ENCODE results near the gene PCAT7. TPM values are rescaled to one million over a fixed set of nuclear protein-coding genes. Genes with fewer than 3 reads are reported as not detected.

Gene PCAT7
- total RNA-seq, 1 experiment from 2014 or later = not detected

DNA sequence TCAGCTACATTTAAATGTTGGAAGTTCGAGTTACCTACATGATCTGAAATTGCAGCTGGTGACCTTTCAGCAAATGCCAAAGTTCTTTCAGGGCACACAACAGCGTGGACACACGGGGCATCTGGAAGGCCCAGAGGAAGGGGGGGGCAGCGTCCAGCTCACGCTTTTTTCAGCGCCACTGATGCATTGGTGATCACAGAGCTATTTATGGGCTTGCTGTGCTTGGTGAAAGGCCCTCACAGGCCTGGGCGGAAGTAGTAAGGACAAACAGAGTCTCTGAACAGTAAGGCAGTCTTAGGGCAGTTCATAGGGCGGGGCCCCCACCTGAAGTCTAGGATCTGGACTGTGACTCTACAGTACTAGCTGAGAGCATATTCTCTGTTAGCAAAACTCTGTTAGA, 45.4 kb downstream of the PCAT7 start:
- H3K79me2 ChIP-seq (ENCODE audit: low read length) = no peaks in the 10 kb centered on the region
- no peak overlapping the region for H3K4me2 ChIP-seq (ENCODE audit: low read depth, low read length, poor library complexity, severe bottlenecking)
- no peak overlapping the region for H3K9ac ChIP-seq (ENCODE audit: low read length)
- no peak overlapping the region for H2AFZ ChIP-seq (ENCODE audit: low read length)
- H3K4me1 ChIP-seq (ENCODE audit: low read length) = peaks cover 3% of the 10 kb centered on the region
- no peaks in the 10 kb centered on the region for H3K9me2 ChIP-seq (replicated peaks; ENCODE audit: insufficient read depth, low read length)
- H4K20me1 ChIP-seq (ENCODE audit: insufficient read depth, low read depth, low read length) = no peaks in the 10 kb centered on the region
- no peaks in the 10 kb centered on the region for H3K36me3 ChIP-seq (ENCODE audit: insufficient read depth, low read length)
- no peak for DNase-seq
- H3K27ac ChIP-seq (ENCODE audit: low read length) = no peak overlapping the region
- no peak overlapping the region for H3K4me3 ChIP-seq (ENCODE audit: low read length)
- H3K27me3 ChIP-seq (ENCODE audit: low read length) = no peaks in the 10 kb centered on the region
- no peaks in the 10 kb centered on the region for H3K9me3 ChIP-seq (ENCODE audit: low read length)

- H3K27me3 ChIP-seq (ENCODE audit: low read length) = no peaks in the 10 kb centered on the region
- H3K36me3 ChIP-seq (ENCODE audit: insufficient read depth, low read length) = no peaks in the 10 kb centered on the region
- no peak overlapping the region for H2AFZ ChIP-seq (ENCODE audit: low read length)
- no peaks in the 10 kb centered on the region for H3K9me3 ChIP-seq (ENCODE audit: low read length)
- H3K4me1 ChIP-seq (ENCODE audit: low read length) = peaks cover 3% of the 10 kb centered on the region
- no peak overlapping the region for H3K27ac ChIP-seq (ENCODE audit: low read length)
- H3K4me3 ChIP-seq (ENCODE audit: low read length) = no peak overlapping the region
- no peaks in the 10 kb centered on the region for H3K79me2 ChIP-seq (ENCODE audit: low read length)
- no peaks in the 10 kb centered on the region for H4K20me1 ChIP-seq (ENCODE audit: insufficient read depth, low read depth, low read length)
- H3K4me2 ChIP-seq (ENCODE audit: low read depth, low read length, poor library complexity, severe bottlenecking) = no peak overlapping the region
- H3K9me2 ChIP-seq (replicated peaks; ENCODE audit: insufficient read depth, low read length) = no peaks in the 10 kb centered on the region
- H3K9ac ChIP-seq (ENCODE audit: low read length) = no peak overlapping the region
- no peak for DNase-seq
These were observed 45.8 kb downstream of the PCAT7 start for GRCh38 chr9:94600715-94601114.

GRCh38 chr9:94602666-94603065, 47.8 kb downstream of the PCAT7 start:
- H3K9me2 ChIP-seq (replicated peaks; ENCODE audit: insufficient read depth, low read length) = no peaks in the 10 kb centered on the region
- H3K9ac ChIP-seq (ENCODE audit: low read length) = no peak overlapping the region
- no peaks in the 10 kb centered on the region for H4K20me1 ChIP-seq (ENCODE audit: insufficient read depth, low read depth, low read length)
- H3K4me1 ChIP-seq (ENCODE audit: low read length) = peaks cover 3% of the 10 kb centered on the region
- no peaks in the 10 kb centered on the region for H3K36me3 ChIP-seq (ENCODE audit: insufficient read depth, low read length)
- no peak overlapping the region for H3K4me3 ChIP-seq (ENCODE audit: low read length)
- no peak overlapping the region for H3K27ac ChIP-seq (ENCODE audit: low read length)
- no peaks in the 10 kb centered on the region for H3K9me3 ChIP-seq (ENCODE audit: low read length)
- no peaks in the 10 kb centered on the region for H3K79me2 ChIP-seq (ENCODE audit: low read length)
- H2AFZ ChIP-seq (ENCODE audit: low read length) = no peak overlapping the region
- no peak overlapping the region for H3K4me2 ChIP-seq (ENCODE audit: low read depth, low read length, poor library complexity, severe bottlenecking)
- no peaks in the 10 kb centered on the region for H3K27me3 ChIP-seq (ENCODE audit: low read length)
- no peak for DNase-seq

GRCh38 chr9:94603259-94604160, 48.6 kb downstream of the PCAT7 start:
- Histone ChIP-seq H3K36me3 (ENCODE audit: insufficient read depth, low read length) (no peaks in the 10 kb centered on the region), H3K27ac (ENCODE audit: low read length) (no peak overlapping the region), H3K4me3 (ENCODE audit: low read length) (no peak overlapping the region), H3K9me2 (replicated peaks; ENCODE audit: insufficient read depth, low read length) (no peaks in the 10 kb centered on the region), H4K20me1 (ENCODE audit: insufficient read depth, low read depth, low read length) (no peaks in the 10 kb centered on the region), H3K79me2 (ENCODE audit: low read length) (no peaks in the 10 kb centered on the region), H3K9ac (ENCODE audit: low read length) (no peak overlapping the region), H3K4me2 (ENCODE audit: low read depth, low read length, poor library complexity, severe bottlenecking) (no peak overlapping the region), H3K4me1 (ENCODE audit: low read length) (peaks cover 3% of the 10 kb centered on the region), H3K9me3 (ENCODE audit: low read length) (no peaks in the 10 kb centered on the region), H3K27me3 (ENCODE audit: low read length) (no peaks in the 10 kb centered on the region), H2AFZ (ENCODE audit: low read length) (no peak overlapping the region)
- peak; percentile 91 for DNase-seq

DNA sequence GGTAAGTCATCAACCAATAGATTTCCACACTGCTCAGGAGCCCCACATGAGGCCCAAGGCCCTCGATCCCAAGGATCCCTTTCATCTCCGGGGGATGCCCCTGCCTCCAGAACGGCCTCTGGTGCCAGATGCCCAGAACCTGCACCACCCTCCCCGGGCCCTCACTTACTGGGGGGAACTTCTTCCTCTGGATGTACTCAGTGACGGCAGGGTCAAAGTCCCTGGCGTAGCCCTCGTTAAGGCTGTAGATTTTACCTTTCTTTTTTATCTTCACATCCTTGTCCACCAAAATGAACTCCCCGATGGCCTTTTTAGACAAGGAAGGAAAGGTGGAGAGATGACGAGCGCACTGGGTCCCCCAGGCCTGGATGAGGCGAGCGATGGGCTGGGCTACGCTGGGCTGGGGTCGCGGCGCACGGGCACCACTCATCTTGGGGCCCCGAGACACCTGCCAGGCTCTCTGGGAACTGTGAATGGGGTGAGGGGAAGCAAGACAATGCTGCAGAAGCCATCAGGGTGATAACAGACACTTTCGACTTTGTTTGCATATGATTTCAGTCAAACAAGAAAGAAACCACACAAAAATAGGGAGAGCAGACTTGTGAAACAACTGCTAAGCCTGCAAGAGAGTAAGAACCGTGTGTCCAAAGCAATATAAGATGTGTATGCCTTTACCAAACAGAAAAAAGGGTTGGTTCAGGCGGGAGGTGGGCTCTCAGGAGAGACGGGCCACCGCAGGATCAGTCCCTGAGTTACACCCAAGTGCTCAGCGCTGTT, 52.0 kb downstream of the PCAT7 start:
- Histone ChIP-seq H3K4me1 (ENCODE audit: low read length) (peaks cover 3% of the 10 kb centered on the region), H3K4me2 (ENCODE audit: low read depth, low read length, poor library complexity, severe bottlenecking) (no peak overlapping the region), H3K79me2 (ENCODE audit: low read length) (no peaks in the 10 kb centered on the region), H4K20me1 (ENCODE audit: insufficient read depth, low read depth, low read length) (no peaks in the 10 kb centered on the region), H3K9me3 (ENCODE audit: low read length) (no peaks in the 10 kb centered on the region), H3K27ac (ENCODE audit: low read length) (no peak overlapping the region), H3K9ac (ENCODE audit: low read length) (no peak overlapping the region), H3K27me3 (ENCODE audit: low read length) (no peaks in the 10 kb centered on the region), H2AFZ (ENCODE audit: low read length) (no peak overlapping the region), H3K9me2 (replicated peaks; ENCODE audit: insufficient read depth, low read length) (no peaks in the 10 kb centered on the region), H3K4me3 (ENCODE audit: low read length) (no peak overlapping the region), H3K36me3 (ENCODE audit: insufficient read depth, low read length) (no peaks in the 10 kb centered on the region)
- peak; percentile 37 for DNase-seq

DNA sequence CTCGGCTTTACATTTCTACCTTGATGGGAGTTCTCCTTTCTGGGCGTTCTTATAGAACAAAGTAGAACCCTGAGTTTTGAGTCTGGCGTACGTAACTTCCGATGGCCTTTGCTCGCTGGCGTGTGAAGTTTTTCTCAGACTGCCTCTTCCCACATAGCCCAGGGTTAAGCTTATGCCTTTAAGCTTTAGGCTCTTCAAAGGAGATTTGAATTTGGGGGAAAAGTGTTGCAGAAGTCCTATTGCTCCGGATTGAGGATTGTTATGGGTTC, 52.5 kb downstream of the PCAT7 start:
- Histone ChIP-seq H3K4me1 (ENCODE audit: low read length) (peaks cover 3% of the 10 kb centered on the region), H3K4me2 (ENCODE audit: low read depth, low read length, poor library complexity, severe bottlenecking) (no peak overlapping the region), H3K9me2 (replicated peaks; ENCODE audit: insufficient read depth, low read length) (no peaks in the 10 kb centered on the region), H3K27me3 (ENCODE audit: low read length) (no peaks in the 10 kb centered on the region), H4K20me1 (ENCODE audit: insufficient read depth, low read depth, low read length) (no peaks in the 10 kb centered on the region), H3K79me2 (ENCODE audit: low read length) (no peaks in the 10 kb centered on the region), H3K9me3 (ENCODE audit: low read length) (no peaks in the 10 kb centered on the region), H3K36me3 (ENCODE audit: insufficient read depth, low read length) (no peaks in the 10 kb centered on the region), H3K4me3 (ENCODE audit: low read length) (no peak overlapping the region), H2AFZ (ENCODE audit: low read length) (no peak overlapping the region), H3K9ac (ENCODE audit: low read length) (no peak overlapping the region), H3K27ac (ENCODE audit: low read length) (no peak overlapping the region)
- peak; percentile 19 for DNase-seq

DNA sequence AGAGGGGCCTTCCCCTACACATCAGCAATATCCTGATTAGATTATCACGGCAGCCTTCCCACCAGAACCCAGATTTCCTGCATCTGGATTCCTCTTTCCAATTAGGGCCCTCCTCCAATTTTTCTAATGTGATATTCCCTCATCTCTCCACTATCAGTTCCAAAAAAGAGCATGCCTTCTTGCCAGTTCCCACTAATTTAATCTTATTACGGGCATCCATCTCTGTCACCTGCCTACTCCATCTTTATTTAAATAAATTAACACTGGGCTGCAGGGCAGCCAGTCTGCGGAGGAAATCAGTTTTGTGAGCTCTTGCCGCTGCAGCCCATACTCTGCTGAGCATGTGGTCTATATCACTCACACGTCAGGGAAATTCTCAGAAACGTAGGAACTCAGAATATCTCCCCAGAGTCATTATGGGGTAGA, 55.3 kb downstream of the PCAT7 start:
- Histone ChIP-seq H3K27ac (ENCODE audit: low read length) (no peak overlapping the region), H3K9me2 (replicated peaks; ENCODE audit: insufficient read depth, low read length) (no peaks in the 10 kb centered on the region), H3K79me2 (ENCODE audit: low read length) (no peaks in the 10 kb centered on the region), H3K4me1 (ENCODE audit: low read length) (no peaks in the 10 kb centered on the region), H3K36me3 (ENCODE audit: insufficient read depth, low read length) (no peaks in the 10 kb centered on the region), H3K27me3 (ENCODE audit: low read length) (no peaks in the 10 kb centered on the region), H2AFZ (ENCODE audit: low read length) (no peak overlapping the region), H3K9ac (ENCODE audit: low read length) (no peak overlapping the region), H4K20me1 (ENCODE audit: insufficient read depth, low read depth, low read length) (no peaks in the 10 kb centered on the region), H3K4me2 (ENCODE audit: low read depth, low read length, poor library complexity, severe bottlenecking) (no peak overlapping the region), H3K9me3 (ENCODE audit: low read length) (no peaks in the 10 kb centered on the region), H3K4me3 (ENCODE audit: low read length) (no peak overlapping the region)
- peak; percentile 16 for DNase-seq

GRCh38 chr9:94611638-94612068, 56.8 kb downstream of the PCAT7 start:
- Histone ChIP-seq H3K79me2 (ENCODE audit: low read length) (no peaks in the 10 kb centered on the region), H3K4me1 (ENCODE audit: low read length) (no peaks in the 10 kb centered on the region), H3K4me3 (ENCODE audit: low read length) (no peak overlapping the region), H2AFZ (ENCODE audit: low read length) (no peak overlapping the region), H3K27ac (ENCODE audit: low read length) (no peak overlapping the region), H3K27me3 (ENCODE audit: low read length) (no peaks in the 10 kb centered on the region), H3K4me2 (ENCODE audit: low read depth, low read length, poor library complexity, severe bottlenecking) (no peak overlapping the region), H3K9ac (ENCODE audit: low read length) (no peak overlapping the region), H3K36me3 (ENCODE audit: insufficient read depth, low read length) (no peaks in the 10 kb centered on the region), H3K9me2 (replicated peaks; ENCODE audit: insufficient read depth, low read length) (no peaks in the 10 kb centered on the region), H3K9me3 (ENCODE audit: low read length) (no peaks in the 10 kb centered on the region), H4K20me1 (ENCODE audit: insufficient read depth, low read depth, low read length) (no peaks in the 10 kb centered on the region)
- DNase-seq = peak; percentile 32
